ENCODE data around the gene SPDYE2. TPM values are rescaled to one million over a fixed set of nuclear protein-coding genes. Genes with fewer than 3 reads are reported as not detected.
"Not testable (repeated sequence)": the region's sequence is repeated elsewhere in the genome, so short reads cannot be mapped to it uniquely, and the experiment has no call there.

The SPDYE2 gene
- polyA plus RNA-seq, 1 donor = 14.8 TPM

DNA sequence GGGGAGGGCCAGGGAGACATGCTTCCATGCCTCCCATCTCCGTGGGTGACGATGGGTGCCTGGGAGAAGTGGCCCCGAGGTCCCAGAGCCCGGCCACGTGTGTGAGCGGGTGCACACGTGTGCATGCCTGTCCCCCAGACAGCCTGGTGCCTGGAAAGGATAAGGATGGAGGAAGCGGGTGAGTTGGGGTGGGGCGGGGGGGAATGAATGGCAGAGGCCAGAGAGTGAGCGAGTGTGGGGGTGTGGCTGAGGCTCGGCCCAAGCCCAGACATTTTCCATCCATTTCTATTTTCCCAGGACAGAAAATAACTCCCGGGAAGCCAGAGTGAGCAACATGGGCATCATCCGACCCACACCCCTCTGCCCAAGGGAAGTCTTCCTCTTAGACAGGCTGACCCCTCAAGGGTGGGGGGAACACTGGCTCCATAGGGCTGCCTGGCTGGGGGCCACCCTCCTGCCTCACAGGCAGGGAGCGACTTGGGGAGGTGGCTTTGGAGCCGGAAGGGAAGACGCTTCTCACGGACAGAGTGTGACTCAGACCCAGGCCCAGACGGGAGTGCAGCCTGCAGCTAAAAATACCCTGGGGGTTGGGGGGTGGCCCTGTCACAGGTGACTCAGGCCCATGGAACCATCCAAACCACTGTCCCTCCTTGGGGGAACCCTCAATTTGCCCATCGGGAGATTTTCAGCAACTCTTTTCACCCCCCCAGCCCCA lies 53.6 kb downstream of the SPDYE2 start:
- not testable (repeated sequence) for DNase-seq

DNA sequence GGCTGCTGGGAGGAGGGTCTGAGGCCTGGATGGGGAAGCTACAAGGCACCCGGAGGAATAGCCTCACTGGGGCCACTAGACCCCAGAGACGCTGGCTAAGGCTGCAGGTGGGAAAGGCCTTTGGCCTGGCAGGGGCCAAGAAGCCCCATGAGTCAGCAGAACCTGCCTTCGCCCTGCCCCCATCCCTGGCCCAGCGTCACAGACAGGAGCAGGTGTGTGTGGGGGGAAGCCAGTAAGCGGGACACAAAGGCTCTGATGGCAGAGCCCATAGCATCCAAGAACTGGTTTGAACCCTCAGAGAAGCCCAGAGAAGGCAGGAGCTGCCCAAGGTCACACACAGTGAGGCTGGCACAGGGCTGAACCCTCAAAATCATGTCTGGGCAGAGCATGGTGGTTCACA lies 55.8 kb downstream of the SPDYE2 start:
- DNase-seq = not testable (repeated sequence)

DNA sequence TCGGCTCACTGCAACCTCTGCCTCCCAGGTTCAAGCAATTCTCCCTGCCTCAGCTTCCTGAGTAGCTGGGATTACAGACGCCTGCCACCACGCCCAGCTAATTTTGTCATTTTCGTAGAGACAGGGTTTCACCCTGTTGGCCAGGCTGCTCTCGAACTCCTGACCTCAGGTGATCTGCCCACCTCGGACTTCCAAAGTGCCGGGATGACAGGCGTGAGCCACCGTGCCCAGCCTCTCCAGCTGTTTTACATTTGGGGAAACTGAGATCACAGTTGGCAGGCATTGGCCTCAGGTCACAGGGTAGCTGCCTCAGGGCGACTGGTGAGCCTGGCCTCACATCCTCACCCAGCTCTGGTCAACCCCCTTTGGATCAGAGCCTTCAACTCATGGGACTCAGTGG lies 58.7 kb downstream of the SPDYE2 start:
- not testable (repeated sequence) for DNase-seq

DNA sequence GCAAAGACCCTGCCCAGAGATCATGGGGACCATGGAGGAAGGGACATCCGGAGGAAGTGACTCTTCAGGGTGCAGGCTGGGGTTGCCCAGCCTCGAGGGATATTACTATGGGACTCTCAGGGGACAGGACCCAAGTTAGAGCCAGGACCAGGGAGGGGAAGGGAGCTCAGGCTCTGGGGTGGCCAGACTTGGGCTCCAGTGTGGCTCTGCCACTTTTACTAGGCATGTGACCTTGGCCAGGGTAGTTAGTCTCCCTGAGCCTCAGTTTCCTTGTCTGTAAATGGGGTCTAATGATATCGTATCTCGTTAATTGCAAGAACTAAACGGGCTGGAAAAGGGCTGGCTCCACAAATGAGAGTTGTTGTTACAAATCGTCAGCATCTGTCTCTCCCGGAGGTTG lies 59.4 kb downstream of the SPDYE2 start:
- DNase-seq = not testable (repeated sequence)

DNA sequence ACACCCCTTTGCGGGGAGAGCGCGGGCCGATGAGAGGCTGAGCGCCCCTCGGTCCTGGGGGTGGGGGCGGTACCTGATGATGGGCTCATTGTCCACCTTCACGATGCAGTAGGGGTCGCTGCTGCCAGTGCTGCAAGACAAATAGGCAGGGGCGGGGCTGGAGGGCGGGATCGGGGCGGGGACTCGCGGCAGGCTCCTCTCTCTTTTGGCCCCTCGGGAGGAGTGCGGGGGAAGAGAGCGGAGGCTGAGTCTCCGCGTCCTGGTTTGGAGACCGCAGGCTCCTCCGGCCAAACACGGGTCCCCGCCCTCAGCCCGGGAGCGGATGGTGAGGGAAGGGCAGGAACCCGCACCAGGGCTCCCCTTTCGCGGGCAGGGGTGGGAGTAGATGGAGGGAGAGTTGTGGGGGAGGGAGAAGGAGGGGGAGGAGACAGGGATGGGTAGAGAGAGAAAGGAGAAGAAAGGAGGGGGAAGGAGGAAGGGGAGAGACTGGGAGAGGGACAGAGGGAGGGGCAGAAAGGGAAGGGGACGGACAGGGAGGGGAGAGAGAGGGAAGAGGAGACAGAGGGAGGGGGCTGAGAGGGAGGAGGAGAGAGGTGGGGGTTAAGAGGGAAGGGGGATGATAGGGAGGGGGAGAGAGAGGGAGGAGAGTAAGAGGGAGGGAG lies 60.1 kb downstream of the SPDYE2 start:
- DNase-seq = not testable (repeated sequence)

DNA sequence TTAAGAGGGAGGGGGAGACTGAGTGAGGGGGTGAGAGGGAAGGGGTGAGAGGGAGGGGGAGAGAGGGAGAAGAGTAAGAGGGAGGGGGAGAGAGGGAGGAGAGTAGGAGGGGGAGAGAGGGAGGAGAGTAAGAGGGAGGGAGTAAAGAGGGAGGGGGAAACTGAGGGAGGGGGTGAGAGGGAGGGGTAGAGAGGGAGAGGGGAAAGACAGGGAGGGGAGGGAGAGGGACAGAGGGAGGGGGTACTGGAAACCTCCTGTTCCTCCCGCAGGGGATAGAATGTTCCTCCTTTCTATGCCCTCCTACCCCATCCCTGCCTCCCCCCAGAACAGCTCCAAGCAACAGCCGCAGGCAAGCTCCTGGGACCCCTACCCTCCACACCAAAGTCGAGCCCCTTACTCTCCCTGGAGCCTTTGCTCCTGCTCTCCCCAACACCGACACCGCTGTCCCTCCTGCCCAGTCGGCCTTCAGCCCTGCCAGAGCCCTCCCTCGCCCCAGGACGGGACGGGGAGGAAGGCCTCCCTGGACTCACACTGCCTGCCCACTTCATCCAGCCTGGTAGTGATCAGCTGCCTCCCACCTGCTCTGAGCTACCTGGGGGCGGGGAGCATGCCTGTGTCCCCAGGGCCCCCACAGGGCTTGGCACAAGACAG lies 60.8 kb downstream of the SPDYE2 start:
- DNase-seq = peak; percentile 63

Other genes starting within 250 kb of the SPDYE2 start
- gene SPDYE6, start 194.8 kb upstream of the SPDYE2 start, polyA plus RNA-seq (ENCODE audit: insufficient read length) = 11.5 TPM
- gene PRKRIP1, start 154.9 kb upstream of the SPDYE2 start, polyA plus RNA-seq (ENCODE audit: insufficient read length) = 30.6 TPM
- 10.0 TPM for gene ORAI2, start 117.7 kb upstream of the SPDYE2 start, polyA plus RNA-seq (ENCODE audit: insufficient read length)
- 8.9 TPM for gene ALKBH4, start 86.4 kb upstream of the SPDYE2 start, polyA plus RNA-seq (ENCODE audit: insufficient read length)
- gene LRWD1, start 86.2 kb upstream of the SPDYE2 start, polyA plus RNA-seq (ENCODE audit: insufficient read length) = 11.7 TPM
- gene POLR2J, start 72.3 kb upstream of the SPDYE2 start, polyA plus RNA-seq (ENCODE audit: insufficient read length) = 33.3 TPM
- gene RASA4B, start 33.4 kb upstream of the SPDYE2 start, polyA plus RNA-seq (ENCODE audit: insufficient read length) = 37.1 TPM
- gene UPK3BL2, start 7.5 kb upstream of the SPDYE2 start, polyA plus RNA-seq (ENCODE audit: insufficient read length) = 18.4 TPM
- 75.4 TPM for gene POLR2J3, start 21.4 kb downstream of the SPDYE2 start, polyA plus RNA-seq (ENCODE audit: insufficient read length)
- 82.0 TPM for gene RASA4, start 65.5 kb downstream of the SPDYE2 start, polyA plus RNA-seq (ENCODE audit: insufficient read length)
- gene UPK3BL1, start 91.6 kb downstream of the SPDYE2 start, polyA plus RNA-seq (ENCODE audit: insufficient read length) = 30.9 TPM
- gene SPDYE2B, start 99.1 kb downstream of the SPDYE2 start, polyA plus RNA-seq (ENCODE audit: insufficient read length) = 5.1 TPM
- 6.7 TPM for gene POLR2J2, start 120.4 kb downstream of the SPDYE2 start, polyA plus RNA-seq (ENCODE audit: insufficient read length)
- 6.5 TPM for gene FAM185A, start 197.8 kb downstream of the SPDYE2 start, polyA plus RNA-seq (ENCODE audit: insufficient read length)